Naive B cell (primary cell): ENCODE data around the gene DDRGK1. TPM values are rescaled to one million over a fixed set of nuclear protein-coding genes. Genes with fewer than 3 reads are reported as not detected.
A peak's percentile ranks its signal among the peaks of the same experiment; 100 is the strongest.
"Not testable (repeated sequence)": the region's sequence is repeated elsewhere in the genome, so short reads cannot be mapped to it uniquely, and the experiment has no call there.

Source experiments
- ATAC-seq, 2 donors: fragments of 150-1000 bp; cut with Tn5 transposase; 2 replicates each; pipeline ENCODE4 v1.10.0; 2021; ENCODE audit warnings: low read depth in 2 of 2, mild to moderate bottlenecking in 2 of 2, moderate library complexity in 2 of 2
- DNase-seq: peaks from one replicate; pipeline ENCODE4 v3.0.0; 2022
- H3K27ac Mint-ChIP-seq, 6 donors: one replicate each; pipeline ENCODE4 v1.8.0; 2020 to 2022; ENCODE audit warnings: mild to moderate bottlenecking in 6 of 6, mixed read lengths in 6 of 6, moderate library complexity in 5 of 6, inconsistent platforms in 2 of 6
- H3K27me3 Mint-ChIP-seq, 3 donors: one replicate each; pipeline ENCODE4 v1.8.0; 2021 to 2022; ENCODE audit warnings: mixed read lengths in 3 of 3, mild to moderate bottlenecking in 1 of 3
- H3K36me3 Mint-ChIP-seq, 2 donors: one replicate each; pipeline ENCODE4 v1.8.0; 2020 to 2022; ENCODE audit warnings: mixed read lengths in 2 of 2, inconsistent platforms in 1 of 2, mild to moderate bottlenecking in 1 of 2
- H3K4me1 Mint-ChIP-seq, 3 donors: one replicate each; pipeline ENCODE4 v1.8.0; 2020 to 2022; ENCODE audit warnings: mixed read lengths in 3 of 3, inconsistent platforms in 1 of 3, mild to moderate bottlenecking in 1 of 3, moderate library complexity in 1 of 3
- H3K4me3 Mint-ChIP-seq, 8 donors: one replicate each; pipeline ENCODE4 v1.8.0; 2020 to 2022; ENCODE audit warnings: mild to moderate bottlenecking in 8 of 8, mixed read lengths in 8 of 8, moderate library complexity in 8 of 8, inconsistent platforms in 2 of 8
- H3K9me3 Mint-ChIP-seq, 7 donors: one replicate each; pipeline ENCODE4 v1.8.0; 2020 to 2022; ENCODE audit warnings: mixed read lengths in 7 of 7, mild to moderate bottlenecking in 5 of 7, inconsistent platforms in 2 of 7, moderate library complexity in 1 of 7
- polyA plus RNA-seq, 6 donors: library from polyadenylated mRNA; unstranded; fragments of 300-500 nt; fragmentation: Illumina TruSeq; gene quantifications; one replicate each; pipeline ENCODE4 v1.2.3, GENCODE V29; 2021; ENCODE audit warnings: low read depth in 6 of 6

Gene DDRGK1
- polyA plus RNA-seq, 6 donors from 2014 or later = 33.3 to 51.0 (median 38.3) TPM

GRCh38 chr20:3157817-3158216, 46.7 kb downstream of the DDRGK1 start:
- Mint-ChIP-seq H3K27me3 (no peaks in the 10 kb centered on the region), H3K9me3 (no peaks in the 10 kb centered on the region), H3K4me3 (peak overlapping the region; percentile 69 to 98 (median 88)), H3K27ac (peak overlapping the region; percentile 56 to 95 (median 66)), H3K4me1 (peaks cover 42 to 68% (median 60%) of the 10 kb centered on the region in 3 donors), H3K36me3 (no peaks in the 10 kb centered on the region)
- DNase-seq = no peak
- ATAC-seq = no peak

- ATAC-seq (peak; percentile 12 to 34), DNase-seq (no peak)
- Mint-ChIP-seq H3K9me3 (no peaks in the 10 kb centered on the region), H3K27ac (peak overlapping the region; percentile 8 to 95 (median 80)), H3K36me3 (no peaks in the 10 kb centered on the region), H3K4me1 (peaks cover 42 to 76% (median 64%) of the 10 kb centered on the region in 3 donors), H3K27me3 (no peaks in the 10 kb centered on the region), H3K4me3 (peak overlapping the region; percentile 64 to 98 (median 82))
These were observed 47.5 kb downstream of the DDRGK1 start for GRCh38 chr20:3156811-3157619.

- not testable (repeated sequence) for H3K27me3 Mint-ChIP-seq, H3K9me3 Mint-ChIP-seq, H3K4me3 Mint-ChIP-seq, DNase-seq, ATAC-seq
- Mint-ChIP-seq H3K27ac (peak overlapping the region in 2 of 6 donors; percentile 62 to 63), H3K36me3 (peaks cover 9 to 11% of the 10 kb centered on the region in 2 donors), H3K4me1 (peaks cover 21 to 72% (median 70%) of the 10 kb centered on the region in 3 donors)
These were observed 52.3 kb downstream of the DDRGK1 start for GRCh38 chr20:3152057-3152644.

- H3K4me3 Mint-ChIP-seq = no peak overlapping the region
- H3K9me3 Mint-ChIP-seq = no peaks in the 10 kb centered on the region
- H3K27me3 Mint-ChIP-seq = no peaks in the 10 kb centered on the region
- H3K27ac Mint-ChIP-seq = peak overlapping the region in 2 of 6 donors; percentile 32 to 49
- ATAC-seq = no peak
- H3K4me1 Mint-ChIP-seq = peaks cover 11 to 64% (median 58%) of the 10 kb centered on the region in 3 donors
- DNase-seq = no peak
- peaks cover 14 to 18% of the 10 kb centered on the region in 2 donors for H3K36me3 Mint-ChIP-seq
These were observed 53.6 kb downstream of the DDRGK1 start for GRCh38 chr20:3150908-3151307.

- ATAC-seq (no peak), DNase-seq (no peak)
- H3K36me3 Mint-ChIP-seq = peaks cover 14 to 26% of the 10 kb centered on the region in 2 donors
- H3K27me3 Mint-ChIP-seq = no peaks in the 10 kb centered on the region
- no peak overlapping the region for H3K4me3 Mint-ChIP-seq
- peaks cover 0 to 2% (median 0%) of the 10 kb centered on the region in 7 donors for H3K9me3 Mint-ChIP-seq
- peaks cover 5 to 31% (median 26%) of the 10 kb centered on the region in 3 donors for H3K4me1 Mint-ChIP-seq
- H3K27ac Mint-ChIP-seq = peak overlapping the region in 1 of 6 donors; percentile 82
These were observed 57.6 kb downstream of the DDRGK1 start for GRCh38 chr20:3146732-3147341.

- peaks cover 0 to 2% (median 0%) of the 10 kb centered on the region in 7 donors for H3K9me3 Mint-ChIP-seq
- peaks cover 0 to 19% (median 3%) of the 10 kb centered on the region in 3 donors for H3K4me1 Mint-ChIP-seq
- no peak overlapping the region for H3K4me3 Mint-ChIP-seq
- H3K27me3 Mint-ChIP-seq = no peaks in the 10 kb centered on the region
- DNase-seq (no peak), ATAC-seq (no peak)
- H3K27ac Mint-ChIP-seq = no peak overlapping the region
- peaks cover 1 to 12% of the 10 kb centered on the region in 2 donors for H3K36me3 Mint-ChIP-seq
These were observed 62.7 kb downstream of the DDRGK1 start for GRCh38 chr20:3141757-3142156.

Other genes starting within 250 kb of the DDRGK1 start
- gene GNRH2, start 161.1 kb downstream of the DDRGK1 start, polyA plus RNA-seq = not detected
- 10 to 100 TPM; 64.0 to 94.6 (median 79.8) TPM for gene MRPS26, start 158.6 kb downstream of the DDRGK1 start, polyA plus RNA-seq
- gene OXT, start 133.1 kb downstream of the DDRGK1 start, polyA plus RNA-seq = 1 to 10 TPM in 3 of 6 donors, under 1 TPM in 1, not detected in 2; 0.79 to 1.5 (median 1.2) TPM
- gene AVP, start 120.0 kb downstream of the DDRGK1 start, polyA plus RNA-seq = not detected
- 10 to 100 TPM; 10.8 to 22.6 (median 16.8) TPM for gene FASTKD5, start 44.8 kb downstream of the DDRGK1 start, polyA plus RNA-seq
- gene UBOX5, start 44.8 kb downstream of the DDRGK1 start, polyA plus RNA-seq = 1 to 10 TPM; 4.0 to 7.6 (median 4.9) TPM
- gene LZTS3, start 31.1 kb downstream of the DDRGK1 start, polyA plus RNA-seq = 1 to 10 TPM in 2 of 6 donors, under 1 TPM in 4; 0.19 to 1.4 (median 0.56) TPM
- 10 to 100 TPM; 49.1 to 89.5 (median 75.0) TPM for gene ITPA, start 4.8 kb upstream of the DDRGK1 start, polyA plus RNA-seq
- under 1 TPM in 1 of 6 donors, not detected in 5; 0.17 TPM for gene SLC4A11, start 34.5 kb upstream of the DDRGK1 start, polyA plus RNA-seq
- gene DNAAF9, start 203.0 kb upstream of the DDRGK1 start, polyA plus RNA-seq = 1 to 10 TPM; 1.2 to 3.0 (median 1.4) TPM